DLD1 (cell line): ENCODE data around the gene ATL1.
"Not testable (repeated sequence)": the region's sequence is repeated elsewhere in the genome, so short reads cannot be mapped to it uniquely, and the experiment has no call there.

ENCODE experiments used
- in situ Hi-C: cut with HindIII; loops from 2 replicates; pipeline ENCODE4 v1.10.0; 2017; ENCODE audit warnings: low sequenced_read_pairs

ATL1 gene

GRCh38 chr14:50649691-50650090 lies 89.7 kb downstream of the ATL1 start:
- in situ Hi-C loops: no loop called here

GRCh38 chr14:50656776-50657175 lies 96.8 kb downstream of the ATL1 start:
- in situ Hi-C loops: no loop called here

GRCh38 chr14:50657753-50658152 lies 97.8 kb downstream of the ATL1 start:
- in situ Hi-C loops: no loop called here

GRCh38 chr14:50658203-50658602 lies 98.3 kb downstream of the ATL1 start:
- in situ Hi-C loops: no loop called here

GRCh38 chr14:50659327-50659974 lies 99.5 kb downstream of the ATL1 start:
- in situ Hi-C loops: no loop called here

- in situ Hi-C loops: not testable (repeated sequence)
Measured at GRCh38 chr14:50664579-50664978, 104.6 kb downstream of the ATL1 start.

GRCh38 chr14:50665300-50665699 lies 105.4 kb downstream of the ATL1 start:
- in situ Hi-C loops: not testable (repeated sequence)

- in situ Hi-C loops: no loop called here
Measured at GRCh38 chr14:50666772-50667683, 107.1 kb downstream of the ATL1 start.

GRCh38 chr14:50667684-50667995 lies 107.7 kb downstream of the ATL1 start:
- in situ Hi-C loops: no loop called here

- in situ Hi-C loops: no loop called here
Measured at GRCh38 chr14:50667996-50668825, 108.3 kb downstream of the ATL1 start, which contains the start of gene SAV1. Gene SAV1, minus strand, starts transcription at chr14:50668306. Its CDS starts 339 bp downstream, at chr14:50667967.

- in situ Hi-C loops: no loop called here
Measured at GRCh38 chr14:50668826-50669143, 108.8 kb downstream of the ATL1 start.

GRCh38 chr14:50669441-50669986 lies 109.6 kb downstream of the ATL1 start:
- in situ Hi-C loops: no loop called here

- in situ Hi-C loops: no loop called here
Measured at GRCh38 chr14:50670196-50670865, 110.4 kb downstream of the ATL1 start.

- in situ Hi-C loops: no loop called here
Measured at GRCh38 chr14:50670866-50671256, 110.9 kb downstream of the ATL1 start.

- in situ Hi-C loops: no loop called here
Measured at GRCh38 chr14:50675597-50675996, 115.7 kb downstream of the ATL1 start.

GRCh38 chr14:50676814-50677516 lies 117.0 kb downstream of the ATL1 start:
- in situ Hi-C loops: no loop called here

GRCh38 chr14:50677527-50678063 lies 117.7 kb downstream of the ATL1 start:
- in situ Hi-C loops: no loop called here

GRCh38 chr14:50678163-50678562 lies 118.2 kb downstream of the ATL1 start:
- in situ Hi-C loops: no loop called here

GRCh38 chr14:50679674-50680073 lies 119.7 kb downstream of the ATL1 start:
- in situ Hi-C loops: no loop called here
